GM12872 (cell line): ENCODE data around the gene MAML1.

Experiments
- CTCF ChIP-seq: IDR thresholded peaks from 3 replicates; pipeline ENCODE4 v1.5.1; 2011; ENCODE audit warnings: low read depth, mild to moderate bottlenecking, low read length, moderate library complexity; ENCODE audit not compliant: insufficient read depth

Gene MAML1

GRCh38 chr5:179816796-179817469, 84.3 kb downstream of the MAML1 start:
- 0 out of 3 replicates have a peak, but pooled peaks have one; percentile 16 for TF ChIP-seq CTCF

GRCh38 chr5:179817470-179817840, 84.8 kb downstream of the MAML1 start:
- no peak for TF ChIP-seq CTCF

- no peak for TF ChIP-seq CTCF
Observed at GRCh38 chr5:179817890-179818745, 85.5 kb downstream of the MAML1 start.

- TF ChIP-seq CTCF = no peak
Observed at GRCh38 chr5:179818746-179819295, 86.2 kb downstream of the MAML1 start.

GRCh38 chr5:179819296-179820126, 86.9 kb downstream of the MAML1 start:
- no peak for TF ChIP-seq CTCF

GRCh38 chr5:179820127-179820482, 87.5 kb downstream of the MAML1 start:
- no peak for TF ChIP-seq CTCF
